Measurements from ENCODE around the gene PEX26. TPM values are rescaled to one million over a fixed set of nuclear protein-coding genes. Genes with fewer than 3 reads are reported as not detected.
"Not testable (repeated sequence)": the region's sequence is repeated elsewhere in the genome, so short reads cannot be mapped to it uniquely, and the experiment has no call there.

Gene PEX26
- total RNA-seq, 2 experiments from 2014 or later = 40.1 to 41.0 TPM

GRCh38 chr22:18059473-18059872, 18.3 kb upstream of the PEX26 start:
- CTCF ChIA-PET = no interaction called here
- no peak for DNase-seq
- Mint-ChIP-seq H3K27me3 (peaks cover 8% of the 10 kb centered on the region), H3K27ac (no peak overlapping the region), H3K9me3 (no peaks in the 10 kb centered on the region), H3K4me1 (peaks cover 4% of the 10 kb centered on the region), H3K36me3 (ENCODE audit: low read depth) (no peaks in the 10 kb centered on the region), H3K4me3 (no peak overlapping the region)
- POLR2A ChIA-PET = no interaction called here

DNA sequence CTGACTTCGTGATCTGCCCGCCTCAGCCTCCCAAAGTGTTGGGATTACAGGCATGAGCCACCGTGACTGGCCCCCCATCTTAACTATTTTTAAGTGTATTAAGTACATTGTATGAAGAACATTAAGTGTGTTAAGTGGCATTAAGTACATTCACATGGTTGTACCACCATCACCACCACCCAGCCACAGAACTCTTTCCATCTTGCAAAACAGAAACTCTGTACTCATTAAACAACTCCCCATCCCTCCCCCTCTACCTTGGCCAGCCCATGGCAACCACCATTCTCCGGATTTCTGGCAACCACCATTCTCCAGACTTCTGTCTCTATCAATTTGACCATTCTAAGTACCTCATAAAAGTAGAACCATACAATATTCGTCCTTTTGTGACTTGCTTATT, 17.8 kb upstream of the PEX26 start:
- Mint-ChIP-seq H3K27me3 (peaks cover 13% of the 10 kb centered on the region), H3K36me3 (ENCODE audit: low read depth) (no peaks in the 10 kb centered on the region), H3K4me1 (peaks cover 4% of the 10 kb centered on the region), H3K27ac (no peak overlapping the region), H3K4me3 (no peak overlapping the region), H3K9me3 (no peaks in the 10 kb centered on the region)
- ChIA-PET POLR2A (no interaction called here), CTCF (no interaction called here)
- DNase-seq = no peak

DNA sequence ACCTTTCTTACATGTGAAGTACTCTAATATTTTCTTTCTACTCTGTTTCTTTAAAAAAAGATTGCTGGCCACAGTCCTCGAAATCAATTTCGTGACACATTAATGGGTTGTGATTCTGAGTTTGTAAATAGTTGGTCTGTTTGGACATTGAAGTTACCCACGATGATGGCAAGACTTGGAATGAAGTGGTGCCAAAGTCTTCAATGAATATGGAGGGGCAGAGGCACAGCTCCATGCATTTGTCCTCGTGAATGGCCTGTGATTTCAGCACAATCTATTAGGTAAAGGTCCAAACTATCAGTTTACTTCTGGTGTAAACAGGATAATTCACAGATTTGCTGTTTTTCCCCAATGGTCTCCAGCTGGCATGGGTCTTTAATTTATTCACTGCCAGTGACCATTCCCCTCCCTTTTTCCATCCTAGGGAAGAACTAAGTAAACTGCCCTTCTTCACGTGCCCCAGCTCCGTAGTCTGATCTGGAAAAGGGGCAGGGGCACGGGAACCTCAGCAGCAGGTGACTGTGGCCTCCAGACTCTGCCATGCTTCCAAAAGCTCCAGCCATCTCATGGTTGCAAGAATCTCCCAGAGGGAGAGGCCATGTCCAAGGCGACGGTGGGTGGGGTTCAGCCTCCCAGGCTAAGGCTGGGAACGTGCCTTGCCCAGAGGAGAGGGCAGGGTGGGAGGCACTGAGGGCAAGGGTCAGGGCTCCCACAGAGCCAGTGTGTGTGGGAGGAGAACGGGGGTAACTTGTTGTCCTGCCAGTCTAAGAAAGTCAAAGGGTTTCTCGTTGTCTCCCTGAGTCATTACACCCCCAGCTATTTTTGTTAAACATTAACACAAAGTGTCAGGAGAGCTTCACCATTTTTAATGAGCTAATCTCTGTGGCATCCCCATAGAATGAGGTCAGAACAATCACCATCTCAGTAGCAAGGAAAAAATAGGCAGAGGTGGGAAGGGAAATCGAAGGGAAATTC, 16.9 kb upstream of the PEX26 start:
- Mint-ChIP-seq H3K4me3 (no peak overlapping the region), H3K27me3 (peaks cover 21% of the 10 kb centered on the region)
- CTCF ChIA-PET = interaction anchor here (0.6 kb wide), 1 partner anchor 231 kb away, joined by 3 read pairs; no protein-coding TSS in a partner anchor

GRCh38 chr22:18062421-18062820, 15.4 kb upstream of the PEX26 start:
- no peaks in the 10 kb centered on the region for H3K9me3 Mint-ChIP-seq
- H3K36me3 Mint-ChIP-seq (ENCODE audit: low read depth) = no peaks in the 10 kb centered on the region
- H3K4me1 Mint-ChIP-seq = no peaks in the 10 kb centered on the region
- no peak overlapping the region for H3K4me3 Mint-ChIP-seq
- ChIA-PET POLR2A (no interaction called here), CTCF (interaction anchor here (0.7 to 2.3 kb wide), 2 partner anchors 14 to 66 kb away, joined by 4 to 7 read pairs; no protein-coding TSS in a partner anchor)
- H3K27ac Mint-ChIP-seq = no peak overlapping the region
- H3K27me3 Mint-ChIP-seq = peaks cover 31% of the 10 kb centered on the region
- no peak for DNase-seq

More for the DNA sequence above, 16.9 kb upstream of the PEX26 start:
- H3K9me3 Mint-ChIP-seq = no peaks in the 10 kb centered on the region
- H3K4me1 Mint-ChIP-seq = peaks cover 4% of the 10 kb centered on the region
- no peaks in the 10 kb centered on the region for H3K36me3 Mint-ChIP-seq (ENCODE audit: low read depth)
- no peak for DNase-seq
- POLR2A ChIA-PET = no interaction called here
- H3K27ac Mint-ChIP-seq = no peak overlapping the region

- Mint-ChIP-seq H3K27me3 (peaks cover 34% of the 10 kb centered on the region), H3K36me3 (ENCODE audit: low read depth) (no peaks in the 10 kb centered on the region), H3K4me1 (no peaks in the 10 kb centered on the region), H3K9me3 (no peaks in the 10 kb centered on the region), H3K4me3 (no peak overlapping the region), H3K27ac (no peak overlapping the region)
- POLR2A ChIA-PET = no interaction called here
- no peak for DNase-seq
- CTCF ChIA-PET = interaction anchor here (0.7 to 2.3 kb wide), 4 partner anchors 13 to 233 kb away, joined by 3 to 7 read pairs (median 4); partner anchors contain the start of gene MICAL3
These were observed 14.5 kb upstream of the PEX26 start for GRCh38 chr22:18063306-18063705.

GRCh38 chr22:18063715-18064114, 14.1 kb upstream of the PEX26 start:
- H3K27ac Mint-ChIP-seq; H3K36me3 Mint-ChIP-seq (ENCODE audit: low read depth); H3K4me3 Mint-ChIP-seq; H3K9me3 Mint-ChIP-seq; H3K4me1 Mint-ChIP-seq; DNase-seq; POLR2A ChIA-PET: not testable (repeated sequence)
- CTCF ChIA-PET = interaction anchor here (1.2 to 2.3 kb wide), 3 partner anchors 12 to 233 kb away, joined by 3 to 7 read pairs (median 4); partner anchors contain the start of gene MICAL3
- H3K27me3 Mint-ChIP-seq = peaks cover 33% of the 10 kb centered on the region

DNA sequence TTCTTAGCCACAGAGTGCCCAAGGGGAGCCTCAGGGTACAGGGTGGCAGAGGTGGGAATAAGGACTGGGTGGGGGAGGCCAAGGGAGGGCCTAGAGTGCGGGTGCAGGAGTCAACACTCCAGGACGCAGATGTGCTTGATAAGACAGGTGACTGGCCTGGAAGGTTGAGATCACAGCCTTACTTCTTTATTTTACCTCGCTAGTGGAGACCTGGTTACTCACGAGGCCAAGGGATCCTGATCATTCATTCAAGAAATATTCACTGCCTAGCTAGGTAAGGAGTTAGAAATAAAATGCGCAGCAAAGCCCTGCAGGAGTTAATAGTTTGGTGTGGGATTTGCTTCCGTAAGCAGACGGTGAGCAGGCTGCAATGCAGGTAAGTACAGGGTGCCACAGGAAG, 13.2 kb upstream of the PEX26 start:
- Mint-ChIP-seq H3K9me3 (no peaks in the 10 kb centered on the region), H3K27me3 (peaks cover 38% of the 10 kb centered on the region), H3K36me3 (ENCODE audit: low read depth) (no peaks in the 10 kb centered on the region), H3K4me3 (no peak overlapping the region), H3K27ac (no peak overlapping the region), H3K4me1 (no peaks in the 10 kb centered on the region)
- POLR2A ChIA-PET = no interaction called here
- CTCF ChIA-PET = no interaction called here
- DNase-seq = no peak

DNA sequence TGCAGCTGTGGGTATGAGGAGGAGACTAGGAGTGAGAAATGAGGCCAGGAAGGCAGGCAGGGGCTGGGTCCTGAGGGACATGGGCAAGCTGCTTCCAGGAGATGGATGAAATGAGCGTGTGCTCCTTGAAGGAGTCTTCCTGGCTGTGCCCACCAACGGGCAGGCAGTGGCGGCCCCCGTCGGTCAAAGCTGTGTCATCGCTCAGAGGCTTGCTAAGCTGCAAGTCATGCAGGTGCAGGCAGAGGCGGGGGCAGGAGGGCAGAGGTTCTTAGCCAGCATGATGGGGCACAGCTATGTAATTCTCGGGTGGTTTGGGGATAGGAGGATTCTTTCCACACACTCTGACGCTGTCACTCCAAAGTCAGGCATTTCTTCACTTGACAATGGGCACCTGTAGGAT, 12.5 kb upstream of the PEX26 start:
- DNase-seq = no peak
- ChIA-PET CTCF (interaction anchor here (1.6 kb wide), 1 partner anchor 10 kb away, joined by 4 read pairs; no protein-coding TSS in a partner anchor), POLR2A (no interaction called here)
- Mint-ChIP-seq H3K27me3 (peaks cover 38% of the 10 kb centered on the region), H3K4me3 (no peak overlapping the region), H3K27ac (no peak overlapping the region), H3K36me3 (ENCODE audit: low read depth) (no peaks in the 10 kb centered on the region), H3K9me3 (no peaks in the 10 kb centered on the region), H3K4me1 (no peaks in the 10 kb centered on the region)

- ChIA-PET POLR2A (no interaction called here), CTCF (interaction anchor here (1.6 kb wide), 1 partner anchor 9 kb away, joined by 4 read pairs; no protein-coding TSS in a partner anchor)
- Mint-ChIP-seq H3K4me1 (no peaks in the 10 kb centered on the region), H3K4me3 (no peak overlapping the region), H3K36me3 (ENCODE audit: low read depth) (no peaks in the 10 kb centered on the region), H3K27ac (no peak overlapping the region), H3K27me3 (peaks cover 38% of the 10 kb centered on the region), H3K9me3 (no peaks in the 10 kb centered on the region)
- no peak for DNase-seq
These were observed 11.5 kb upstream of the PEX26 start for GRCh38 chr22:18066181-18066859.

DNA sequence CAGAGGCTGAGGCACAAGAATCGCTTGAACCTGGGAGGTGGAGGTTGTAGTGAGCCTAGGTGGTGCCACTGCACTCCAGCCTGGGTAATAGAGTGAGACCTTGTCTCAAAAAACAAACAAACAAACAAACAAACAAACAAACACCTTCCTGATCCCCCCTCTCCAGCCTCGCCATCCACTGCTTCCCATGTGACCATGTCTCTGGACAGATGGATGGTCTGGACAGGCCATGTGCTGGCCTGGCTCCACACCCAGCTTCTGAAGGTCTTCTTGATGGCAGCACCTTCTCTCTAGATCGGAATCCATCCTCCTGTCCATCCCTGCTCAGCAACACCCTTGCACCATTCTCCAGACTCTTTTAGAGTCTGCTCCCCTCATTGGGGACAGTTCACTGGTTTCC, 10.7 kb upstream of the PEX26 start:
- POLR2A ChIA-PET = no interaction called here
- Mint-ChIP-seq H3K27me3 (peaks cover 38% of the 10 kb centered on the region), H3K36me3 (ENCODE audit: low read depth) (no peaks in the 10 kb centered on the region), H3K9me3 (no peaks in the 10 kb centered on the region), H3K4me1 (no peaks in the 10 kb centered on the region), H3K27ac (no peak overlapping the region), H3K4me3 (no peak overlapping the region)
- no peak for DNase-seq
- CTCF ChIA-PET = no interaction called here

DNA sequence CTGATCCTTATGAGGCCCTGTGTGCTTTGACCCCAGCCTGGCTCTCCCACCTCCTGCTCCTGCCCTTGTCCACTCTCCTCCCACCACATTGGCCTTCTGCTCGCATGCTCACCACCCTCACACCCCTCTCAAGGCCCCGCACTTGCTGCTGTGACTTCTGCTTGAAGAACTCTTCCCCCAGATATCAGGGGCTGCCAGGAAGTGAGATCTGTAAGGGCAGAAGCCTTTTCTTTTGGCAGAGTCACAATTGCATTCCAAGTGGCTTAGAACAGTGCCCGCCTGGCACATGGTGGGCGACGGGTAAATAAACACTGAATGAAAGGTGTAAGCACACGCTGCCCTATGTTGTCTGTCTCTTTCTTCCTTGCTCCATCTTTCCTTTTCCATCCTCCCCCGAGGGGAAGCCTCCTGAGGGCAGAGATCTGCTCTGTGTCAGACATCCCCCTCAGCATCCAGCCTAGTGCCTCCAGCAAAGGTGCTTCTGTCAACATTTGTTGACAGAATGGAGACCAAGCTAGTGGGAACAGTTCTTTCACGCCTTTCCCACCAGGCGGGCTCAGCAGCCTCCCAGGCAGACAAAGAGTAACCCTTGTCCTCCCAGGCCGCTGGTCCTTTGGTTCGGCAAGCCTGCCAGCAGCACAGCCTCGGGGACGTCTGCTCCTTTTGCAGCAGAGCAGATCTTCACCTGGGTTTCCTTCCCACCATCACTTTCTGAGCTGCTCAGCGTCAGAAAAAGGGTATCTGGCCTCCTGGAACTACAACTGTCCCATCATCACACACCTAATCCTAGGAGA, 10.0 kb upstream of the PEX26 start:
- Mint-ChIP-seq H3K9me3 (no peaks in the 10 kb centered on the region), H3K4me3 (no peak overlapping the region), H3K36me3 (ENCODE audit: low read depth) (no peaks in the 10 kb centered on the region), H3K4me1 (no peaks in the 10 kb centered on the region), H3K27me3 (peaks cover 38% of the 10 kb centered on the region), H3K27ac (no peak overlapping the region)
- POLR2A ChIA-PET = no interaction called here
- CTCF ChIA-PET = no interaction called here
- DNase-seq = no peak

DNA sequence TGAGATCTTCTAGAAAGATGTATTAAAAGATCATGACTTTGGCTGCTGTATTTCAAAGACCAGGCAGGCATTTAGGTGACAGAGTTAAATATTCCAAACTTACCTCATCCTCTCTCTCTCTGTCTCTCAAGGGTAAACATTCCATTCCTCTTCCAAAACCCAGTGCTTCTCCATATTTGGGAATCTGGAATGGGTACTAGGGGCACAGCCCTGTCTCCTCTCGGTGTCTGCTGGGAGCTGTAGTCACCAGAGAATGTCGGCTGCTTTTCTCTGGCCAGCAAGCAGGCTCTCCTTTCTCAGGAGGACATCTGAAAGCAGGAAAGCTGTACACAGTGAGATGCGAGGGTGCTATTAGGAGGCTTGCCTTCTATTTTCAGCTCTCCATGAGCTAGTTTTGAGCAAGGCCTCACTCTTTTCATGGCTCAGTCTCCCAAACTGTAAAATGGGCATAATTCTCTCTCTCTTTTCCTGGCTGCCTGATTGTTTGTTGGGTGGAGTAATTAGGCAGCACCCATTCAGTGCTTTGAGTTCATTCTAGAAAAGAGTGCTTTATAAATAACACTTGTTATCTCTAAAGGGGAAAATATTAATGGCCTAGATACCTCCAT, 9.3 kb upstream of the PEX26 start:
- ChIA-PET POLR2A (no interaction called here), CTCF (interaction anchor here (1.5 kb wide), 1 partner anchor 15 kb away, joined by 3 read pairs; no protein-coding TSS in a partner anchor)
- Mint-ChIP-seq H3K36me3 (ENCODE audit: low read depth) (no peaks in the 10 kb centered on the region), H3K4me3 (no peak overlapping the region), H3K9me3 (no peaks in the 10 kb centered on the region), H3K27ac (no peak overlapping the region), H3K4me1 (no peaks in the 10 kb centered on the region), H3K27me3 (peaks cover 38% of the 10 kb centered on the region)
- no peak for DNase-seq

All from activated CD4-positive, alpha-beta T cell treated with anti-CD3 and anti-CD28 coated beads, Interleukin-2, amount 10 ng/mL, durations not matched to agents 7 days and 5 days (primary cell).